EH (cell line): Measurements from ENCODE around the gene PGAP6.
"Not testable (repeated sequence)": the region's sequence is repeated elsewhere in the genome, so short reads cannot be mapped to it uniquely, and the experiment has no call there.

Source experiments
- DNase-seq: peaks from one replicate; pipeline ENCODE4 v3.0.0-alpha.2; 2015; ENCODE audit warnings: low read depth

PGAP6 gene

DNA sequence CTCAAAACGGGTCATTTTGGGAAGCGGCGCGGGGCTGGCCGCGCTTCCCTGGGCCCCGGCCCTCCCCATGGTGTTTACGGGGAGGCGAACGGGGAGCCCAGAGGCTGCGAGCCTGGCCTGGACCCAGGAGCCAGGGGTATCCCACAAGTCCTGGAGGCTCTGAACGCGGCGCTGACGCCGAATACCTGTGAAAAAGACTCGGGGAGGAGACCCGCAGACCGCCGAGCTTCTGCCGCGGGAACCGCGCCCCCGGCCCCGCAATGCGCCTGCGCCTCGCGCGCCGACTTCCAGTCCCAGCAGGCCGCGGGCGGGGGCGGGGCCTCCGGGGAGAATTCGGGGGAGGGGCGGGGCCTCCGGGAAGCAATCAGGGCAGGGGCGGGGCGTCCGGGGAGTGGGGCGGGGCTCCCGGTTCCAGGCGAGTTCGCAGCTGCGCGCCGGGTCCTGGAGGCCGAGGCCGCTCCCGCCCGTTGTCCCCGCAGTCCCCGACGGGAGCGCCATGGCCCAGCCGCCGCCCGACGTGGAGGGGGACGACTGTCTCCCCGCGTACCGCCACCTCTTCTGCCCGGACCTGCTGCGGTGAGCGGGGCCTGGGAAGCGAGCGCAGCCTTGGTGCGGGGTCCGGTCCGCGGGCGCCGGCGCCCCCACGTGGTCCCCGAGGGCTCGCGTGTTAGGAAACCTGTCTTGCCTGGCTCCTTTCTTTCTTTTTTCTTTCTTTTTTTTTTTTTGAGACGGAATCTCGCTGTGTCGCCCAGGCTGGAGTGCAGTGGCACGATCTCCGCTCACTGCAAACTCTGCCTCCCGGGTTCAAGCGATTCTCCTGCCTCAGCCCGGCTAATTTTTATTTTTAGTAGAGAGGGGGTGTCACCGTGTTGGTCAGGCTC lies 19.9 kb upstream of the PGAP6 start, which contains the start of gene DECR2:
TSS of gene DECR2 (plus strand) at position 418 of the 881 bp plus-strand sequence. CDS start at position 497, 79 bp downstream.
- peak; percentile 89 for DNase-seq

DNA sequence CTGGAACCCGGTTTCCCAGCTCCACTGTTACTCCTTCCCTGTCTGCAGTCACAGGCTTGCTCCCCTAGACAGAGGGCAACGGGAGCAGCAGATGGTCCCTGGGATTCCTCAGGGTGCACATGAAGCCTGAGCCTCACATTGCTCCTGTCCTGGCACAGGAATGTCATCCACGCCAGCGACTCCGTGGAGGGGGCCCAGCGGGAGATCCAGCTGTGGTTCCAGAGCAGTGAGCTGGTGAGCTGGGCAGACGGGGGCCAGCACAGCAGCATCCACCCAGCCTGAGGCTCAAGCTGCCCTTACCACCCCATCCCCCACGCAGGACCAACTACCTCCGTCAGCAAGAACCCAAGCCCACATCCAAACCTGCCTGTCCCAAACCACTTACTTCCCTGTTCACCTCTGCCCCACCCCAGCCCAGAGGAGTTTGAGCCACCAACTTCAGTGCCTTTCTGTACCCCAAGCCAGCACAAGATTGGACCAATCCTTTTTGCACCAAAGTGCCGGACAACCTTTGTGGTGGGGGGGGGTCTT lies 18.3 kb upstream of the PGAP6 start:
- DNase-seq: no peak

- DNase-seq: no peak
Observed at GRCh38 chr16:399340-400019, 17.7 kb upstream of the PGAP6 start.

GRCh38 chr16:398561-399339 lies 17.0 kb upstream of the PGAP6 start:
- no peak for DNase-seq

DNA sequence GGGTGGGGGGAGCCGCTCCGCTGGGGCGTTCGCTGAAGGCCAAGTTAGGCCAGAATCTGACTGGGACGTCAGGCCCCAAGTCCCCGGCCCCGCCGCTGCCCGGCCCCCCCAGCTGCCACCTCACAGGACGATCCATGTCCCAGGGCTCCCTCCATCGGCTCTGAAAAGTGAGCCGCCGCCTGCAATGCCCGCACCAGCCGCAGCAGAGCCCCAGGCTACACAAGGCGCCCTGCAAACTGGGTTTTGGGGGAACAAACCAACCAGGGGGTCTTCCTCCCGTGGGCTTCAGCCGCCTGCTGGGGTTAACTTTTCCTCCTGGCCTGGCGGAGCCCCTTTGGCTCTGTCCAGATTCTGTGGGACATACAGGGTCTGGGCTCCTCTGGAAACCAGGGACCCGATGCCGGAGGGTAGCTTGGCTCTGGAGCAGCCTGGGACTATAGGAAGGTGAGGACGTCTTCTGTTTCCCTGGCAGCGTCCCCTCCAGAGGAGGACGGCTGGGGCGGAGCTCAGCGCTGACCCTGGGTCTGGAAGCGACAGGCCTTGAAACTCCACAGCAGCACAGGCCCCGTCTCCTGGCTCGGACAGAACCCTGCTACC lies 16.1 kb upstream of the PGAP6 start:
- peak; percentile 87 for DNase-seq

DNA sequence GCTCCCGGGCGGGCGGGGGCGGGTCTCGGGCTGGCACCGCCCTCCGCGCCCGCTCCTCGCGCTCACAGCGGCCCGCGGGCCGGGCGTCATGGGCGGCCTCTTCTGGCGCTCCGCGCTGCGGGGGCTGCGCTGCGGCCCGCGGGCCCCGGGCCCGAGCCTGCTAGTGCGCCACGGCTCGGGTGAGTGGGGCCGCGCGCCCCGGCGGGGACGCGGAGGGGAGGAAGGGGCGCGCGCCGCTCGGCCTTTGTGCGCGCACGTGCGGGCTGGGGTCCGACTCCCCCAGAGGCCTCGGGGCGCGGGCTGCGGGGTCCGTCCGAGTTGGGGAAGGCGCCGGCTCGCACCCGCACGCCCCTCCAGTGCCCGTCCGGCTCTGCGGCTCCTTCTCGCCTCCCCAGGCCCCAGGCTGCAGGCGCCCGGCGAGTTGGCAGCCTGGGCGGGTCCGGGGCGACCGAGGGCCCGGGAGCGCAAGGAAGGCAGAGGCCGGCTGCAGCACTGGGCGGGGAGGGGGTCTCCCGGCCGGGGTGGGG lies 15.4 kb upstream of the PGAP6 start, which contains the start of gene NME4:
TSS of gene NME4 (plus strand) at position 65 of the 527 bp plus-strand sequence. CDS start at position 89, 24 bp downstream.
- peak; percentile 50 for DNase-seq

GRCh38 chr16:396605-397004 lies 14.8 kb upstream of the PGAP6 start:
- peak; percentile 70 for DNase-seq

GRCh38 chr16:396199-396598 lies 14.4 kb upstream of the PGAP6 start:
- no peak for DNase-seq

DNA sequence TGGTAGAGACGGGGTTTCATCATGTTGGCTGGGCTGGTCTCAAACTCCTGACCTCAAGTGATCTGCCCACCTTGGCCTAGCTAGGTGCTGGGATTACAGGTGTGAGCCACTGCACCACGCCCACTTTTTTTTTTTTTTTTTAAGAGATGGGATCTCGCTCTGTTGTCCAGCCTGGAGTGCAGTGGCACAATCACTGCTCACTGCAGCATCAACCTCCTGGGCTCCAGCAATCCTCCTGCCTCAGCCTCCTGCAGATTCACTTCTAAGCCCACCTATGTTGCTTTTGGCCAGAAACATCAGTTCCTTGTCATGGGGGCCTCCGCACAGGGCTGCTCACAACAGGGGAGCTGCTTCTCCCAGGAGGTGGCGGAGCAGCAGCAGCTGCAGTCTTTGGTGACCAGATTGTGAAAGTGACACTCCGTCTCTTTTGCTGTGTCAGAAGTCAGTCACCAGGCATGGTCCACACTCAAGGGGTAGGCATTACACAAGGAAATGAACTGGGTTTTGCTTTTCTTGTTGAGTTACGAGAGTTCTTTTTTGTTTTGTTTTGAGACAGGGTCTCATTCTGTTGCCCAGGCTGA lies 10.8 kb upstream of the PGAP6 start:
- no peak for DNase-seq

GRCh38 chr16:391885-392335 lies 10.1 kb upstream of the PGAP6 start:
- DNase-seq: peak; percentile 74

DNA sequence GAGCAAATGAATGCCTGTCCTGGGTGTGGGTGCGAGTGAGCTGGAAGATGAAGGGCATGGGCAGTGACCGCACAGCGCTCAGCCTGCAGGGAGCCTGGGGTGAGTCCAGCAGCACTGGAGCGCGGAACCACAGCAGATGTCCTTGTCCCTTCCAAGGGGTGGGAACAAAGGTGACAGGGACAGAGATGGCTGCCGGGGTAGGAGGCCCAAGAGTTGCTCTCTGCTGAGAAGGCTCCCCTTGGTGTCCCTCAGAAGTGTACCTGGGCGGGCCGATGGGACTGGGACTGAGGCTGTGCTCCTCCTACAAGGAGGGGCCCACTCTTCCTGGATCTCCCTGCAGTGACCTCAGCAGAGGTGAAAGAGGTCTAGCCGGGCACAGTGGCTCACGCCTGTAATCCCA lies 7.6 kb upstream of the PGAP6 start:
- DNase-seq: no peak

- not testable (repeated sequence) for DNase-seq
Observed at GRCh38 chr16:387761-388666, 6.2 kb upstream of the PGAP6 start.

GRCh38 chr16:386641-387156 lies 4.9 kb upstream of the PGAP6 start:
- no peak for DNase-seq

DNA sequence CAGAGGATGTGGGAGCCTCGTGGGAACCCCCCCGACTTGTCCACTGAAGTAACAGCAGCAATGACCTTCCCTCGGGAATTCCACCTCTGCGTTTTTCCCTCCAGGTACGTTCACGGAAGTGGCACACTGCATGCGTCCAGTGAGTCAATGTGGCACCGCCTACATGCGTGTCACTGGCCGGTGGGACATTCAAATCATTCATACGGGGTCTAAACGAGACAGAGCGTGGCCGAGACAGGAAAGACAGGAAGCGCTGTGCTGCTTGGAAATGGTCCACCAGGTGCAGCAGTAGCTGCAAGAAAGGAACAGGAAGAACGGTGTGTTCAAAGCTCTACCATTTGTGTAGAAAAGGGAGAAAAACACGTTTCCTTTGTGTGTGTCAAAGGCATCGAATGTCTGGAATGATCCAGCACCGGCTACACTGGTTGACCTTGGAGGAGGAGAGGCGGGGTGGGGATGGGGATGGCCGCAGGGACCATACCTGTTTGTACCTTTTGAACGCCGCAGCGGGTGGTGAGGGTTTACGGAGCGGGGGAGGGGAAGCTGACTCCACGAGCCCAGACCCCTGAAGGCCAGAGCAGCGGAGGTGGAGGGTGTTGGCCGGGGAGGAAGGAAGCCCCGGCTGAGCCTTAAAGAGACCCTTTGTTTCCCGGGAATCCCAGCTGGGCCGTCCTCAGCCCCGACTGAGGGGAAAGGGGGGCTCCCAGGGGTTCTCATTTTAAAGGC lies 1.7 kb upstream of the PGAP6 start:
- no peak for DNase-seq

DNA sequence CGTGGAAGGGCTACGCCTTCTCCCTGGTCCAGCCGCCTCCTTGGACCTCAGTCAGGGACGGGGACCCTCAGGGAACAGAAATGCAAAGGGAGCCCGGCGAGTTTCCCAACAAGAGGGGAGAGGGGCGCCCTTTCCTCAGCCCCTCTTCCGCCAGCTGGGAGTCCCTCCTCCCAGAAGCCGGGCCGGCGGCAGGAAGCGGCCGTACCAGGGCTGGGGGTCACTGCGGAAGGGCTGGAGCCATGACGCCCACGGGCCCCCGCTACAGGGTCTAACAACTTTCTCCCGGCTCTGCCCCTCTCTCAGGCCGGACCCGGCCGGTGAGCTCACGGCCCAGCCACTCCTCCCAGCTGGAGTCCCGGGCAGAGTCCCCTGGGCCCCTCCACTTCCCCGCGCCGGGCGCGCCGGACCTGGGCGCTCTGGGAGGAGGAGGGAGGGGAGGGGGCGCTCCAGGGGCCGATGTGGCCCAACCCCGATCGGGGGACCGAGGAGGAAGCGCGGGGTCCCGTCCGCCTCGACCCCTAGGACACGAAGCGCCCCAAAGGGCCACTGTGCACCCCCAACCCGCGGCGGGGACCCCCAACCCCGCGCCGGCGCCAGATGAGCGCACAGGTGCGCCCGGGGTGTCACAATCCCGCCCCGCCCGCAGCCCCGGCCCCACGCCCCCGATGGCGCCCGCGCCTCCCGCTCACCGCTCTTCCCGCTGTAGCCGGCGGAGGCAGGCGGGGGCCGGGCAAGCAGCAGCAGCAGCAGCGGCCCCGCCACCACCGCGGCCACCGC lies 578 bp downstream of the PGAP6 start:
- peak; percentile 29 for DNase-seq

GRCh38 chr16:380762-381011 lies 1.1 kb downstream of the PGAP6 start:
- no peak for DNase-seq

DNA sequence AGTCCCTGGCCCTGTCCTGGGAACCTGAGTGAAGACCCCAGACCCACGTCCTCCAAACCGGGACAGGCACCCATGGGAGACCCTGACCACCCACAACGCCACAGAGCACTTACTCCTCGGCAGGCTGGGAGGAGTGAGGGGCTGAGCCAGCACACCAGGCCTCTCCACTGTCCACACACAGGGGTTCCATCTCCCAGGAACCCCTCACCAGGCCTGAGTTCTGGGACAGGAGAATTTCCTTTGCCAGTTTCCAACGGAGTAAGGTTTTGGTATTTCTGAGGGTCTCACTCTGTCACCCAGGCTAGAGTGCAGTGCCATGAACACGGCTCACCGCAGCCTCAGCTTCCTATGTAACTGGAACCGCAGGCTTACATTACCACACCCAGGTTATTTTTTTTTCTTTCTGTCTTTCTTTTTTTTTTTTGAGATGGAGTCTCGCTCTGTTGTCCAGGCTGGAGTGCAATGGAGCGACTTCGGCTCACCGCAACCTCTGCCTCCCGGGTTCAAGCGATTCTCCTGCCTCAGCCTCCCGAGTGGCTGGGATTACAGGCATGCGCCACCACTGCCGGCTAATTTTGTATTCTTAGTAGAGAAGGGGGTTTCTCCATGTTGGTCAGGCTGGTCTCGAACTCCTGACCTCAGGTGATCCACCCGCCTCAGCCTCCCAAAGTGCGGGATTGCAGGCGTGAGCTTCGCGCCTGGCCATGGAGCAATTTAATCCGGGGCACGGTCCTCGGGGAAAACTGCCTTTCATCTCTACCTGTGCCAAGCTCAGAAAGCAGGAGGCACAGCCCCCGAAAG lies 1.6 kb downstream of the PGAP6 start:
- DNase-seq: no peak
